Stimulated activated memory B cell treated with anti-CD40 and anti-IgM and Interleukin-4, amounts not matched to agents 10 μg/mL and 1 μg/mL and 100 μg/mL, for 72 hours (primary cell): ENCODE measurements around the gene USH1G.
A peak's percentile ranks its signal among the peaks of the same experiment; 100 is the strongest.

Source experiments
- ATAC-seq: fragments of 150-1000 bp; cut with Tn5 transposase; 2 replicates; pipeline ENCODE4 v1.10.0; 2021
- H3K27ac Mint-ChIP-seq: one replicate; pipeline ENCODE4 v1.8.0; 2022; ENCODE audit warnings: mild to moderate bottlenecking, mixed read lengths
- H3K27me3 Mint-ChIP-seq: one replicate; pipeline ENCODE4 v1.8.0; 2022; ENCODE audit warnings: mixed read lengths
- H3K36me3 Mint-ChIP-seq: one replicate; pipeline ENCODE4 v1.8.0; 2022; ENCODE audit warnings: mixed read lengths
- H3K4me1 Mint-ChIP-seq: one replicate; pipeline ENCODE4 v1.8.0; 2022; ENCODE audit warnings: mixed read lengths
- H3K4me3 Mint-ChIP-seq: one replicate; pipeline ENCODE4 v1.8.0; 2022; ENCODE audit warnings: mild to moderate bottlenecking, moderate library complexity, mixed read lengths
- H3K9me3 Mint-ChIP-seq: one replicate; pipeline ENCODE4 v1.8.0; 2022; ENCODE audit warnings: mixed read lengths

USH1G gene

DNA sequence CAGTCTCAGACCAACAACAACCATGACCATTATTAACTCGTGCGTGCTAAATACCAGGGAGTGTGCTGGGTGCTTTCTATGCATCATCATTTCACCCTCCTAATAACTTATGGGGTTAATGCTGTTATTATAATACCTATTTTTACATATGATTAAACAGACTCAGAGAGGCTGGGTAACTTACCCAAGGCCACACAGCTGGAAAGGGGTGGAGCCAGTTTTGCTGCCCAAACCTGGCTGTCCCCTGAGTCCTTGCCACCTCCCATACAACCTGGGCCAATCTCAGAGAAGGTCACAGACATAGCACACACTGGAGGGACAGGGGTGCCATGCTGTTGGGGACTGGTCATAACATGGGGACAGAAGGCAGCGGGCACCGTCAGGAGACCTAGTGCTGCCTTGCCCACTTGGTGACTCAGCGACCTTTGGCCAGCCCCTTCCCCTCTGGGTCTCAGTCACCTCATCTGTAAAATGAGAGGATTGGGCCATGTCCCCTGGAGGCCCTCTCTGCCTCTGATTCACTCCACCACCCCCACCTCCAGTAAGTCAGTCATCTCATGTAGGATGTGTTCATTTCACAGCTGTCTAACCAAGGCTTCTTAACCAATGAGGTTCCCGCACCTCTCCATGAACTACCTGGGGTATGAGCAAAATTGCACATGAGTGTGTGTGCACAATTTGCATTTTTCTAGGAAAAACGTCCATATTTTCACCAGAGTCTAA, 18.2 kb downstream of the USH1G start:
- Mint-ChIP-seq H3K9me3 (no peaks in the 10 kb centered on the region), H3K4me1 (no peaks in the 10 kb centered on the region), H3K27ac (no peak overlapping the region), H3K4me3 (no peak overlapping the region), H3K36me3 (no peaks in the 10 kb centered on the region), H3K27me3 (peaks cover 27% of the 10 kb centered on the region)
- ATAC-seq = no peak

DNA sequence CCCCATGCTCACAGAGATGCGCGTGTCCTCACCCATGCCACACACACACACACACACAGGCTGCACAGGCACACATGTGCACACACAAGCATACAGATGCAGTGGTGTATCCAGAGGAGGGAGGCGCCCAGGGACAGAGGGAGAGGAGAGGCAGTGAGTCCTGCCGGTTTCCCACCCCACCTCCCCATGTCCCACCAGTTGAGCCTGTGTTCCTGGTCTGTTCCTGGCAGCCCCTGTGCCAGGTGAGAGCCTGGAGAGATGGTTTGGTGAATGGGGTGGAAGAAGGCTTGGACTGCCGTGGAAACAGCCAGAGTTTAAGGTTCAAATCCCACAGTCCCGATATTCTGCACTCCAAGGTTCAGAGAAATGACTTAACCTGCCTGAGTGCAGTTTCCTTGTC, 19.4 kb downstream of the USH1G start:
- H3K4me3 Mint-ChIP-seq = no peak overlapping the region

DNA sequence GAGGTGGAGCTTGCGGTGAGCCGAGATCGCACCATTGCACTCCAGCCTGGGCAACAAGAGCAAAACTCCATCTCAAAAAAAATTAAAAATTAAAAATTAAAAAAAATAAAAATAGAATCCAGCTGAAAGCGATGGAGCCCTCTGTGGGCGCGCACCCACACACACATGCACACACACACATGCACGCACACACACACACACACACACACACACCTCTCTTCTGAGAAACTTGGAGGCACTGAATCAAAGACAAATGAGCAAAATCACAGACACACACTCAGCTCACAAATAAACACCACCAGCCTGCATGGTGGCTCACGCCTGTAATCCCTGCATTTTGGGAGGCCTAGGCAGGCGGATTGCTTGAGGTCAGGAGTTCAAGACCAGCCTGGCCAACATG, 20.0 kb downstream of the USH1G start:
- Mint-ChIP-seq H3K27me3 (peaks cover 17% of the 10 kb centered on the region), H3K9me3 (no peaks in the 10 kb centered on the region), H3K36me3 (no peaks in the 10 kb centered on the region), H3K27ac (no peak overlapping the region), H3K4me1 (no peaks in the 10 kb centered on the region), H3K4me3 (no peak overlapping the region)
- no peak for ATAC-seq

More for the DNA sequence above, 19.4 kb downstream of the USH1G start:
- ATAC-seq = no peak
- Mint-ChIP-seq H3K27me3 (peaks cover 17% of the 10 kb centered on the region), H3K27ac (no peak overlapping the region), H3K9me3 (no peaks in the 10 kb centered on the region), H3K4me1 (no peaks in the 10 kb centered on the region), H3K36me3 (no peaks in the 10 kb centered on the region)

DNA sequence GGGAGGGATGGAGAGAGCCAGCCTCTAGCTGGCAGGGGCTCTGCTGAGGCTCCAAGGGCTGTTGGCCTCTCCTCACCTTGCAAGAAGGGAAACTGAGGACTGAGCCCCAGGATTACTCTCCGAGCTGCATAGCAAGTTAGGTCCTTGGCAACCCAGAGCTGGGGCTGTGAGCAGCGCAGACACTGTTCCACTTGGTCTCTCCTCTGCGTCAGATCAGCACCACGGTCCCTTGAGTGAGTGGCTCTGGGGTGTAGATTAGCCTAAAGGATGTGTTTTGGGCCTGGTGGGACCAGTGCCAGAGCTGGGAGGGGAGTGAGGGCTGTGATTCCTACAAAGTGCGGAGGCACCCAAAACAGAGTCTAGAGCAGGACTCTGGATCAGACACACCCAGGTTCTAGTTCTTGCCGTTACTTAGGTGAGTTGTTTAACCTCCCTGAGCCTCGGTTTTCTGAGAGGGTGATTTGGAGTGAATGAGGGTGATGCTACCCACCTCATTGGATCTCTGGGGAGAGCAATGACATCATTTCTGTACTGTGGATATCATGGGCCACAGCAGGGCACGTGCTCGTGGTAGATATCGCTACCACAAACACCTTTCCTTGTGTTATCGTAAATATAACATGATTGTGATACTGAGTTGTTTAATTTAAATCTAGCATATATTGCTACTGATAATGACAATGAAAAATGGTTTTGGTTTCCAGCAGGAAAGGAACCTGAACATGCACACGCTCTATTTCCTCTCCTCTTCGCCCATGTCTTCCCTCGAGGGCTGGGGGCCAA, 21.5 kb downstream of the USH1G start:
- ATAC-seq = no peak
- H3K4me3 Mint-ChIP-seq = no peak overlapping the region
- no peak overlapping the region for H3K27ac Mint-ChIP-seq
- H3K36me3 Mint-ChIP-seq = no peaks in the 10 kb centered on the region
- no peaks in the 10 kb centered on the region for H3K9me3 Mint-ChIP-seq
- H3K27me3 Mint-ChIP-seq = peaks cover 20% of the 10 kb centered on the region
- no peaks in the 10 kb centered on the region for H3K4me1 Mint-ChIP-seq

DNA sequence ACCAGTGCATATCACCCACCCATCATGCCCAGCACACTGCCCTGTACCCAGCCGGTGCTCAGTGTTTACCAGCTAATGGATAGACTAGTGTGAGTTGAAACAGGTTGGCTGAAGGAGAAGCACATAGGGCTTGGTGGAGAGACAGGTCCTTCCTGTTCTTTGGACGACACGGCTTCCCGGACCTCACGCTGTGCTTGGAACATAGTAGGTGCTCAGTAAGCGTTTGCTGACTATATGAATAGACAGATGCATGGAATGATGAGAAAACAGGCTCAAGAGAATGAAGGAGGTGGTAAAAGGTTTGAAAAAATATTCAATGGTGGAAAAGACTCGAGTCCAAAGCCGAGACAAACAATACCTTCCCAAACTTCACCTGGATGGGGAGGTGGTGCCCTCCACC, 22.8 kb downstream of the USH1G start:
- Mint-ChIP-seq H3K27ac (no peak overlapping the region), H3K4me3 (no peak overlapping the region)

DNA sequence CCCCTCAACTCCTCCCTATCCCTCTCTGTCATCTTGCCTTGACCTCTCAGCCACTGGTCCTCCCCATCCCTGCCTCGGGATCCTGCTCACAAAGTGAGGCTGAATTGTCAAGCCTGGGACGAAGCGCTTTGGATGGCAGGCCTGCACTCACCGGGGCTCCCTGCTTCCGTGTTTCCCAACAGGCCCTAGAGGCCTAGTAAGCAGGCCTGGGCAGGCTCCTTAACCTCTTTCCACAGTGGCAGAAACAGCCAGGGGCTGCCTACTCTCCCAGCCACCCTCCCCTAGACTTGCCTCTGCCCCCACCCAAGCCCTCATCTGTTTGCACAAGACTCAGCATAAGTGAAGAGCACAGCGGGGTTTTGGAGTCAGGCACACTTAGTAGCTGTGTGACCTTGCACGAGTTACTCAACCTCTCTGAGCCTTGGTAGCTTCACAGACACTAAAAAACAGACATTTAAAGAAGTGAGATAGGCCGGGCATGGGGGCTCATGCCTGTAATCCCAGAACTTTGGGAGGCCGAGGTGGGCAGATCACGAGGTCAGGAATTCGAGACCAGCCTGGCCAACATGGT, 24.6 kb downstream of the USH1G start:
- no peaks in the 10 kb centered on the region for H3K36me3 Mint-ChIP-seq
- ATAC-seq = no peak
- H3K27me3 Mint-ChIP-seq = peaks cover 42% of the 10 kb centered on the region

More for the DNA sequence above, 22.8 kb downstream of the USH1G start:
- no peaks in the 10 kb centered on the region for H3K9me3 Mint-ChIP-seq
- H3K27me3 Mint-ChIP-seq = peaks cover 29% of the 10 kb centered on the region
- H3K36me3 Mint-ChIP-seq = no peaks in the 10 kb centered on the region
- ATAC-seq = no peak
- H3K4me1 Mint-ChIP-seq = no peaks in the 10 kb centered on the region

DNA sequence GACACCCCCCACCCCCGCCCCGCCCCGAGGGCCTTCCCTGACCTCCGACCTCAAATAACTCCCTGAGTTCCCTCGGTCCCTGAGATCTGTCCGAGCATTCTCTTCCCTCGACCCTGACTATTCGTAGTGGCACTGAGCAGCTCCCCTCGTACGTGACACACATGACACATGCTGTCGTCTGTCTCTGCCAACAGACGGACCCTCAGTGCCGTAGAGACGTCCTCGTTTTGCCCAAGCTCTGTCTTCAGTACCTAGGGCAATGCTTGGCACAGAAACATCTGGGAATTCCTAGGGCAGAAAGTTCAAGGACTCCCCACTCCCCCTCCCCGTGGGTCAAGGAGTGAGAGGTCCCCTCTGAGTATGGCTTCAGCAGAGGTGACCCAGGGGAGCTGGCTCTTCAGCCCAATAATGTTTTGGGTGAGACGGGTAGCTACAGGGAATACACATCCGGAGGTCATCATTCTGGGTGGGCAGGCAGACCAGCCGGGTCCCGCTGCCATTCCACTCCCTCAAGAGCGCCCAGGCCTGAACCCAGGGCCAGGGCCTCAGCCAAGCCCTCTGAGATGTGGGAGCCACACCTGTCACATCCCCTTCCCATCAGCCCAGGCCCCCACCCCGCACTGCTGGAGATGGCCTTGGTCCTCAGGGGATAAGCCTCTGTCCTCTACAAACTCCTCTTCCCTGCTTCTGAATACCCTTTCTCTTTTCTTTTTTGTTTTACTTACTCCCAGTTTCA, 29.0 kb downstream of the USH1G start:
- Mint-ChIP-seq H3K4me3 (peak overlapping the region; percentile 54), H3K36me3 (no peaks in the 10 kb centered on the region), H3K27me3 (peaks cover 55% of the 10 kb centered on the region), H3K4me1 (no peaks in the 10 kb centered on the region), H3K27ac (no peak overlapping the region), H3K9me3 (no peaks in the 10 kb centered on the region)
- ATAC-seq = no peak

More for the DNA sequence above, 24.6 kb downstream of the USH1G start:
- H3K4me1 Mint-ChIP-seq = no peaks in the 10 kb centered on the region
- no peak overlapping the region for H3K4me3 Mint-ChIP-seq
- no peaks in the 10 kb centered on the region for H3K9me3 Mint-ChIP-seq
- H3K27ac Mint-ChIP-seq = no peak overlapping the region

DNA sequence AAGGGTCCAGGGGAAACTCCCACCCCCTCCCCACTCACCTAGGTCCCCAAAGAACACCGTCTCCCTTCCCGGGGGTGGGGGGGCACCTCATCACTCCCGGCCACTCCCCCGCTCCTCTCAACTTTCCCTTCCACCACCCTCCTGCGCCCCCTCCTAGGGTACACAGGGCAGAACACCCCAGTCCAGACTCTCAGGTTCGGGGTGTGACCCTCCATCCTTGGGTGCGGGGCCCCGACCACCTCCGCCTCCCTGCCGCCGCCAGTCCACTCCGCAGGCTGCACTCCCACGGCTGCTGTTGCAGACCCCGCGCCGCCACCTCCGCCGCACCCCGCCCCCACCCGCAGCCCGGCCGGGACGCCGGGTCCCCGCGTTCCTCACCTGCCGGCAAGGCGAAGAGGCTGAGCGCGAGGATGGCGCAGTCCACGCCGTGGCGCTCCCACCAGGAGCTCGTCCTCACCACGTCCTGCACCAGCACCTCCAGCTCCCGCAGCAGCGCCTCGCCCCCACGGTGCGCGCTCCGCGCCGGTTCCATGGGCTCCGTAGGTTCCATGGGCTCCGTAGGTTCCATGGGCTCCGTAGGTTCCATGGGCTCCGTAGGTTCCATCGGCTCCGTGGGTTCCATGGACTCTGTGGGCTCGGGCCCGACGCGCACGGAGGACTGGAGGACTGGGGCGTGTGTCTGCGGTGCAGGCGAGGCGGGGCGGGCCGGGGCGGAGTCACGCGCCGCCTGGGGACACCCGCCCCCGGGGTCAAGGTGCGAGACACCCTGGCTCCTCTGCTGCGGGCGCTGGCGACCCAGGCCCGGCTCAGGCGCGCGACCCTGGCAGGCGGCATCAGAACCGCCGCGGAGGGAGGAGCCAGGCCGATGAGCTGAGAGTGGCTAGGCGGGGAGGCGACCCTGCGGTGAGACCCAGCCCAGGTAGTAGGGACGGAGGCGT, 29.8 kb downstream of the USH1G start, which contains the start of gene FADS6:
TSS of gene FADS6 (minus strand) at position 660 of the 938 bp plus-strand sequence. CDS start at position 622, 38 bp downstream.
- Mint-ChIP-seq H3K27me3 (peaks cover 55% of the 10 kb centered on the region), H3K36me3 (no peaks in the 10 kb centered on the region), H3K9me3 (no peaks in the 10 kb centered on the region), H3K4me1 (no peaks in the 10 kb centered on the region), H3K27ac (no peak within 1 kb of the TSS), H3K4me3 (peak within 1 kb of the TSS; percentile 54)
- ATAC-seq = peak; percentile 37

DNA sequence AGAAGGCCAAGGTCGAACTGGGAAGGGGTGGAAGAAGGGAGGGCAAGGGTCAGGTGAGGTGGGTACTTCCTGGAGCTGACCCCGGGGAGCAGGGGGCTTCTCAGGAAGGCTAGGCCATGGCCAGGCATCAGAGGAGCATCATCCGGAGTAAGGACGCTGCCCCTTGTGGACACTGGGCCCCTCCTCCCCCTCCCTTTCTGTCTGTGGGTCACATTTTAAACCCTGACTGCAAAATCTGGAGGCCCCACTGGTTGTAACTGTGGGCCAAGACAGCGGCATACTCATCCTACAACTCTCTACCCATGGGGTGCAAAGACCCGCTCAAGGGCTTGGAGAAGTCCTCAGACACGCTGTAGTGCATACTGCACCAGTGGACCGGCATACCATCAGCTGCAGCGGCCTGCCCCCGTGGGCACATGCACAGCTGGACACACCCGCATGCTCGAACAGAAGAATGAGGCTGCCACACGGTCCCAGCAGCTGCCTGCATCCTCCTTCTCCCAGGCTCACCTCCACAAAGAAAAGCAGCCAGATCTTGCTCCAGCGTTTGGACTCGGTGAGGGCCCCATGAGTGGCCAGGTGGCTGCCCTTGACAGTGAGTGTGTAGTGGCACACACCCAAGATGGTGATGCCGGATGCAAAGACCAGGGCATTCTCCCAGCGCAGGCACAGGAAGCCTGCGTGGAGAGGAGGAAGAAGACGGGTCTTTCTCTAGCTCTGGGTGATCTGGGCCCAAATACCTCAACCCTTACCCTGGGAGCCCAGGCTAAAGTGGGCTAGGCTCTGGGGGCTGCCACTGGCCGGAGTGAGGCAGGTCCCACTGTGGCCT, 30.8 kb downstream of the USH1G start:
- no peaks in the 10 kb centered on the region for H3K36me3 Mint-ChIP-seq
- no peaks in the 10 kb centered on the region for H3K4me1 Mint-ChIP-seq
- no peak for ATAC-seq
- H3K27ac Mint-ChIP-seq = no peak overlapping the region
- H3K4me3 Mint-ChIP-seq = no peak overlapping the region
- H3K9me3 Mint-ChIP-seq = no peaks in the 10 kb centered on the region
- H3K27me3 Mint-ChIP-seq = peaks cover 60% of the 10 kb centered on the region

DNA sequence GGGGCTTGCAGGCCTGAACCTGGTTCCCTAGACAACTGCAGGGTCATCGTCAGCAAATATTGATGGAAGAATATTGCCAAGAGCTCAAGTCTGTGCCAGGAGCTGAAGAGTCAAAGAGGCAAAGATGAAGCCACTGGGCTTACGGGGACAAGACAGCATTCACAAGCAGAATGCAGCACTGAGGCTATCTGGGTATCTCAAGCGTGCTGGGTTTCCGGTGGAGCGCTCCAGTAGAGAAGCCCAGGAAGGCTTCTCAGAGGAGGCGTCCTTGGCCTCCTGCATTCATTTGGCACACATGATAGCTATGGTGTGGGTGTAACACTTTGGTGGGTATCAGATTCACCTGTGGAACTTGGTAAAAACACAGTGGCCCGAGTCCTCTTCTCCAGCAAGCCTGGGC, 32.5 kb downstream of the USH1G start:
- Mint-ChIP-seq H3K9me3 (no peaks in the 10 kb centered on the region), H3K4me3 (no peak overlapping the region), H3K36me3 (no peaks in the 10 kb centered on the region), H3K4me1 (no peaks in the 10 kb centered on the region), H3K27me3 (peaks cover 65% of the 10 kb centered on the region), H3K27ac (no peak overlapping the region)
- ATAC-seq = no peak

DNA sequence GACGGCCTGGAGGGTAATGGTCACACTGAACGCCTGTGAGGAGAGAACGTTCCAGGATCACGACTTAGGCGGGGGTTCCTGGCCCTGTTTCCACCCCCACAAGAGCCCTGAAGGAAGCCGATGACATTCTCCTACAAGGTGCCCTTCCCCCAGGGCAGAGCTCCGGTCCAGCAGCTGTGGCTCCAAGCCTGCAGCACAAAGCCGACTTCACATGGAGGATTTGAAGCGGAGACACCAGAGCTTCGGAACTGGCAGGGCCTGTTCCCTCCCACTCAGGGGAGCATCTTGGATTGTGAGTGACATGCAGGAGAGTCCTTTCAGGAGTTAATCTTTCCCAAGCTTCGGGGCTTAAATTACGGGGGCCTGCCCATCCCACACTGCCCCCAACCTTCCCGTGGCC, 34.6 kb downstream of the USH1G start:
- Mint-ChIP-seq H3K36me3 (no peaks in the 10 kb centered on the region), H3K4me1 (no peaks in the 10 kb centered on the region), H3K4me3 (no peak overlapping the region), H3K9me3 (no peaks in the 10 kb centered on the region), H3K27me3 (peaks cover 67% of the 10 kb centered on the region), H3K27ac (no peak overlapping the region)
- no peak for ATAC-seq

DNA sequence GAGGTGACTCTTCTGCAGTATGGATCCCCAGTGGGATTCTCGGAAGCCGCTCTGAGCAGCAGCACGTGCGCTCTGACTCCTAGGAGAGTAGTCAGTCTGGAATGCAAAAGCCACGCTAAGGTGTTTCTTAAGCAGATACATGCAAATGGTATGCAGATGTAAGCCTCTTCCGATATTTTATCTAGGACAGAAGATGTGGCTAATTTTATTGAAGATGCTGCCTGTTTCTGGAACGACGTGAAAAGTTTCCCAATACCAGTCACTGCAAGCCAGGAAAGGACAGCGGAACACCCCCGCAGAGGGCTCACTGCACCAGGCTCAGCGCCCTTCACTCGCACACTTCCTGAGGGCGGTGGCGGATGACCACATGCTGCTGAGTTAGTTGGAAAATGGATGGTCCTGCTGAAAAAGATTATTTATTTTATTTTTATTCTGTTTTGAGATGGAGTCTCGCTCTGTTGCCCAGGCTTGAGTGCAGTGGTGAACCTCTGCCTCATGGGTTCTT, 39.8 kb downstream of the USH1G start:
- H3K27me3 Mint-ChIP-seq = peaks cover 71% of the 10 kb centered on the region
- H3K27ac Mint-ChIP-seq = no peak overlapping the region
- no peaks in the 10 kb centered on the region for H3K36me3 Mint-ChIP-seq
- H3K9me3 Mint-ChIP-seq = no peaks in the 10 kb centered on the region
- no peak for ATAC-seq
- H3K4me3 Mint-ChIP-seq = no peak overlapping the region
- H3K4me1 Mint-ChIP-seq = no peaks in the 10 kb centered on the region

DNA sequence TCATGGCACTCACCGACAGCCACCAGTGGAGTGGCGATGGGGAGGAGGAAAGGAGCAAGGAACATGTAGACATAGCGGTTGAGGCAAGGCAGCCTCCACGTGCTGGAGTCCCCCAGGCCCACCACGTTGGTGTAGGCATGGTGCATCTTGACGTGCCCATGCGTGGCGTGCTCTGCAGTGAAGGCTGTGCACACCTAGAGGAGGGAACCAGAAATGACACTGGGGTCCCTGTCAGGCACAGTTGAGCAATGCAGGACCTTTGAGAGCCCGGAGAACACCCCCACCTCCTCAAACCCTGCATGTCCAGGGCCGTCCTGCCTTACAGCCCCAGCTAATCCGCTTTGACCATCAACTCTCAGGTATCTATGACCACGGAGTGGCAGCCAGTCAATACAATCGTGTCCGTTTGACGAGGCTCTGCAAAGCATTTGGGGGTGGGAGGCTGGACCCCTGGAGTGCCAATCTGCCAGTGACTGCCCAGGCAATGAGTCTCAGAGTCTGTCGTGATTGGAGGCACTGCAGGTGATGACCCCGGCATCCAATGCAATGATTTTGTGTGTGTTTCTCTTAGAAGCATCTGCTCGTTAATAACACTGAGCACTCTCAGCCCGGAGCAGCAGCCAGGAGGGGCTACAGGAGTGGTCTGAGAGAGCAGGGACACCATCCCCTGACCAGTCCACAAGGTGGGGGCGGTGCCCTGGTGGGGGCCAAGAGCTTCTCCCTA, 40.4 kb downstream of the USH1G start:
- ATAC-seq = no peak
- no peaks in the 10 kb centered on the region for H3K9me3 Mint-ChIP-seq
- H3K4me3 Mint-ChIP-seq = no peak overlapping the region
- H3K36me3 Mint-ChIP-seq = no peaks in the 10 kb centered on the region
- H3K27ac Mint-ChIP-seq = no peak overlapping the region
- peaks cover 70% of the 10 kb centered on the region for H3K27me3 Mint-ChIP-seq
- no peaks in the 10 kb centered on the region for H3K4me1 Mint-ChIP-seq
